Heart right ventricle (tissue), 16 donors: ENCODE data around the gene LHPP. TPM values are rescaled to one million over a fixed set of nuclear protein-coding genes. Genes with fewer than 3 reads are reported as not detected.

Experiments
- ATAC-seq, 8 donors: fragments of 200-7000 bp; cut with Tn5 transposase; one replicate each; pipeline ENCODE4 v1.9.1; 2020; ENCODE audit warnings: mild to moderate bottlenecking in 8 of 8, moderate library complexity in 8 of 8, moderate number of reproducible peaks in 1 of 8
- DNase-seq, 2 donors: peaks; one replicate each; pipeline ENCODE4 v3.0.0-alpha.2; 2020
- H3K27ac ChIP-seq, 10 donors: fragments of 200-600 bp; sonication (generic) in 2 of 10; one replicate each; pipeline versions ENCODE4 v1.5.0 to v1.8.0; 2020 to 2022; ENCODE audit warnings: mild to moderate bottlenecking in 3 of 10
- H3K27me3 ChIP-seq, 7 donors: fragments of 200-600 bp; one replicate each; pipeline ENCODE4 v1.8.0; 2021 to 2022; ENCODE audit warnings: mild to moderate bottlenecking in 2 of 7
- H3K36me3 ChIP-seq, 9 donors: fragments of 200-600 bp; sonication (generic) in 1 of 9; one replicate each; pipeline versions ENCODE4 v1.5.0 to v1.8.0; 2020 to 2022; ENCODE audit warnings: mild to moderate bottlenecking in 2 of 9
- H3K4me1 ChIP-seq, 9 donors: fragments of 200-600 bp; sonication (generic) in 1 of 9; one replicate each; pipeline versions ENCODE4 v1.5.0 to v1.8.0; 2020 to 2022; ENCODE audit warnings: mild to moderate bottlenecking in 4 of 9
- H3K4me3 ChIP-seq, 10 donors: fragments of 200-600 bp; sonication (generic) in 2 of 10; one replicate each; pipeline versions ENCODE4 v1.5.0 to v1.8.0; 2020 to 2022; ENCODE audit warnings: mild to moderate bottlenecking in 7 of 10, moderate library complexity in 2 of 10
- H3K9me3 ChIP-seq, 11 donors: fragments of 200-600 bp in 10 of 11; sonication (generic) in 2 of 11; one replicate each; pipeline versions ENCODE4 v1.5.0 to v1.8.0; 2013 to 2022; ENCODE audit warnings: mild to moderate bottlenecking in 2 of 11, control low read depth in 1 of 11, moderate library complexity in 1 of 11
- CTCF ChIP-seq, 9 donors: fragments of 200-600 bp; sonication (generic) in 2 of 9; IDR thresholded peaks; one replicate each; pipeline versions ENCODE4 v1.5.0 to v1.8.0; 2021 to 2022; ENCODE audit warnings: antibody characterized with exemption in 9 of 9, mild to moderate bottlenecking in 5 of 9, moderate library complexity in 1 of 9
- WGBS, 2 donors: extraction: QIAGEN DNeasy Blood & Tissue Kit; methylation state at CpG; one replicate each; pipeline ENCODE4 v1.1.7; 2013; ENCODE audit warnings: inconsistent platforms in 1 of 2; 5-methylcytosine and 5-hydroxymethylcytosine counted together
- intact Hi-C, 10 donors: fragments of 100-400 bp; cut with DNase I; formaldehyde crosslinking; loops; one replicate each; pipeline versions ENCODE4 v1.11.1 to v1.14.2; 2022
- polyA plus RNA-seq, 2 donors: library from polyadenylated mRNA; stranded (reverse); fragments of 200-250 nt; gene quantifications; one replicate each; pipeline ENCODE4 v1.2.3, GENCODE V29; 2013
- total RNA-seq, 10 donors: library from RNA; stranded (reverse); fragmentation: NEBNext Ultra II Directional in 3 of 10; extraction: Animal tissue kit (Norgen Biotek cat#: 25700) in 3 of 10; gene quantifications; one replicate each; pipeline versions ENCODE4 v1.2.1 to v1.2.4, GENCODE V29; 2021 to 2023
- donor health status: Arrhythmogenic right ventricular cardiomyopathy.
- donor health status: ischemic (EF 13 %, LVEDD 7.1; RV severe dilation, severe dysfunction).
- donor health status: healthy with polysubstance abuse.
- donor health status: DM: no; HTN: yes; CAD: no.
- donor health status: DM: no; HTN: no; CAD: no.
- donor health status: ischemic (EF 25% LVEDD 6.9; RV normal size, moderate dysfunction).
- donor health status: ischemic (EF 25% LVEDD 5.7; RV mildly dilated, moderate dysfunction).
- donor health status: healthy.
- donor health status: DM: yes; HTN: yes; CAD: no.
- donor health status: Ischemic cardiomyopathy.
- donor health status: ischemic (EF 35%, LVEDD 5.7; RV mildly dilated, moderate dysfunction).
- donor health status: nonischemic (EF 11% LVEDD 7.7; RV severe dilation, severe dysfunction).
- donor health status: DM: yes; HTN: yes; CAD: no.
- donor health status: PGD.
- donor health status: ischemic (EF 29% LVEDD 5.4; RV normal size, mild dysfunction).
- donor health status: nonischemic (EF 23%, LVEDD 6.1; RV moderate dilation, normal function).

LHPP gene
- total and polyA plus RNA-seq, 12 donors = 4.2 to 20.5 (median 11.7) TPM

GRCh38 chr10:124554085-124554858 lies 92.6 kb downstream of the LHPP start:
- no peaks in the 10 kb centered on the region for H3K27me3 ChIP-seq
- no peaks in the 10 kb centered on the region for H3K9me3 ChIP-seq
- peak in 1 of 2 donors; percentile 0 for DNase-seq
- H3K27ac ChIP-seq = no peak overlapping the region
- TF ChIP-seq CTCF (IDR thresholded peaks at IDR 0.05) = no peak
- no peak overlapping the region for H3K4me3 ChIP-seq
- H3K4me1 ChIP-seq = peaks cover under 1 to 20% (median 15%) of the 10 kb centered on the region in 9 donors
- no peaks in the 10 kb centered on the region for H3K36me3 ChIP-seq
- intact Hi-C loops = loop anchor here in 1 of 10 donors (10.0 kb wide), 1 partner anchor 61 kb away; no protein-coding TSS in a partner anchor
- 89 to 91% methylated on average over 10 of the region's 10 CpGs for WGBS, 2 donors
- no peak for ATAC-seq

GRCh38 chr10:124557167-124557566 lies 95.5 kb downstream of the LHPP start:
- no peak for TF ChIP-seq CTCF (IDR thresholded peaks at IDR 0.05)
- WGBS, 2 donors = 86% methylated on average over 10 of the region's 10 CpGs
- Histone ChIP-seq H3K27me3 (no peaks in the 10 kb centered on the region), H3K9me3 (peaks cover 0 to 4% (median 0%) of the 10 kb centered on the region in 11 donors), H3K4me1 (peaks cover 7 to 43% (median 35%) of the 10 kb centered on the region in 9 donors), H3K4me3 (no peak overlapping the region), H3K36me3 (no peaks in the 10 kb centered on the region), H3K27ac (no peak overlapping the region)
- no peak for DNase-seq
- intact Hi-C loops = loop anchor here in 1 of 10 donors (10.0 kb wide), 1 partner anchor 58 kb away; no protein-coding TSS in a partner anchor
- no peak for ATAC-seq

GRCh38 chr10:124557648-124558338 lies 96.2 kb downstream of the LHPP start:
- ATAC-seq = peak in 4 of 8 donors; percentile 17 to 39 (median 28)
- 84 to 92% methylated on average over 16 of the region's 16 CpGs for WGBS, 2 donors
- intact Hi-C loops = loop anchor here in 1 of 10 donors (10.0 kb wide), 1 partner anchor 57 kb away; no protein-coding TSS in a partner anchor
- Histone ChIP-seq H3K27me3 (no peaks in the 10 kb centered on the region), H3K4me3 (no peak overlapping the region), H3K9me3 (peaks cover 0 to 4% (median 0%) of the 10 kb centered on the region in 11 donors), H3K36me3 (no peaks in the 10 kb centered on the region), H3K4me1 (peaks cover 7 to 43% (median 35%) of the 10 kb centered on the region in 9 donors), H3K27ac (peak overlapping the region in 5 of 10 donors; percentile 15 to 93 (median 34))
- no peak for DNase-seq
- no peak for TF ChIP-seq CTCF (IDR thresholded peaks at IDR 0.05)
